HG03280 (cell line): ENCODE data around the gene PEDS1.
"Not testable (repeated sequence)": the region's sequence is repeated elsewhere in the genome, so short reads cannot be mapped to it uniquely, and the experiment has no call there.

Experiments
- ATAC-seq: cut with Tn5 transposase; IDR thresholded peaks from one replicate; pipeline ENCODE4 v1.9.1; 2021; ENCODE audit warnings: mild to moderate bottlenecking, moderate library complexity; ENCODE audit not compliant: unreplicated experiment

Gene PEDS1

GRCh38 chr20:50115041-50115512, 38.4 kb downstream of the PEDS1 start:
- ATAC-seq = no peak

- ATAC-seq = no peak
Measured at GRCh38 chr20:50113420-50114224, 39.9 kb downstream of the PEDS1 start.

GRCh38 chr20:50112512-50113419, 40.8 kb downstream of the PEDS1 start, which contains the start of gene UBE2V1:
UBE2V1 (minus strand) TSS chr20:50113150; CDS start chr20:50113128, 22 bp downstream.
- peak; percentile 53 for ATAC-seq

GRCh38 chr20:50111829-50112495, 41.6 kb downstream of the PEDS1 start:
- no peak for ATAC-seq

- no peak for ATAC-seq
Measured at GRCh38 chr20:50111120-50111828, 42.2 kb downstream of the PEDS1 start.

GRCh38 chr20:50110141-50111047, 43.1 kb downstream of the PEDS1 start:
- peak; percentile 33 for ATAC-seq

GRCh38 chr20:50108556-50109235, 44.8 kb downstream of the PEDS1 start:
- ATAC-seq = no peak

GRCh38 chr20:50107796-50108331, 45.7 kb downstream of the PEDS1 start:
- no peak for ATAC-seq

GRCh38 chr20:50107086-50107660, 46.4 kb downstream of the PEDS1 start:
- no peak for ATAC-seq

- ATAC-seq = not testable (repeated sequence)
Measured at GRCh38 chr20:50106669-50107068, 46.9 kb downstream of the PEDS1 start.
